DMS153 treated with DMSO at 0.1 percent for 48 hours (cell line): ENCODE results near the gene E2F3.
A peak's percentile ranks its signal among the peaks of the same experiment; 100 is the strongest.

Experiments used
- DNase-seq: peaks from one replicate; lab custom pipeline; 2025; ENCODE audit not compliant: unreplicated experiment; lab: John Stamatoyannopoulos, UW

Gene E2F3

DNA sequence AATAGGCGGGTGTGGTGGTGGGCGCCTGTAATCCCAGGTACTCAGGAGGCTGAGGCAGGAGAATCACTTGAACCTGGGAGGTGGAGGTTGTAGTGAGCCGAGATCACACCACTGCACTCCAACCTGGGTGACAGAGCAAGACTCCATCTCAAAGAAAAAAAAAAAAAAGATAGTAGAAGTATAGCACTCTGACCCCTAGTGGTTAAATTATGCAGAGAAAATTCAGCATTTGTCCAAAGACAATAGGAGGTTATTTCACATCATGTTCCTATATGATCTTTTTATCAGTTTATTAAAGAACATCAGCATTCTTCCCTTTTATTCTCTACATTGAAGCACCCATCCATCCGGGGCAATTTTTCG, 127.4 kb downstream of the E2F3 start:
- peak; percentile 30 for DNase-seq

DNA sequence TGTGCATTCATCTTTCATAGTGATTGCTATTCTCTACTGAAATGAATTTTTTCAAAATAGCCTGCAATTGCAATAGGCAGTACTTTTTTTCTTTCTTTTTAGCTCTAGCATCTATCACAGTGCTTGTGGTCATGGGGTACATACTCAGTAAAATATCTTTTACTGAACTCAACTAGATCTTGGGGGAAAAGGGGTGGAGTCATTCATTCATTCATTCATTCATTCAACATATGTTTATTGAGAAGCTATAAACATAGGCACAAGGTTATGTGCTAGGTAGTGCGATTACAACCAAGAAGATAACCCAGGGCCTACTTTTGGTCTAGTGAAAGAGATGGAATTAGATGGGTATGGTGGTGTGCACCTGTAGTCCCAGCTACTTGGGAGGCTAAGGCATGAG, 131.2 kb downstream of the E2F3 start:
- DNase-seq: no peak

DNA sequence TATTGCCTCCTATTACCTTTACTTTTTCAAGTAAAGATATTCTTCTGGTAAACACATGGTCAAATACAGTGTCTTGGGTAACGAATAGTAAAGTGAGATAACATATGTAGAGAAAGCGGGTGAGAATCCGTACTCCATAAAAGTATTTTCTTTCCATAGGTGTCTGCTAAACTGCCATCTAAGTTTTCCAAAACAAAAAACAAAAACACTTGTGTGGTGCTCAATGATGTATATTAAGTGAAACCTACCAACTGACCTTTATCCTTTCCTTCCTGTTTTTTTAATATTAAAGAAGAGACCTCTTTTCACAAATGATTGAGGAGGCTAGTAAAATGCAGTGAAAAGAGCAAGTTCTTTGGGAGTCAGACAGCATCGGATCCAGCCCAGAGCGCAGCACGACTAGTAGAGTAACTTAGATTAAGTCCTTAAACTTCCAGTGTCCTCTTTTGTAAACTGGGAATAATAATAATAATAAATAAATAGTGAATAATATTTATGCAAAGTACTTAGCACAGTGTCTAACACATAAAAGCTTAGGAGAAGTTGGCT, 132.1 kb downstream of the E2F3 start:
- DNase-seq: no peak

DNA sequence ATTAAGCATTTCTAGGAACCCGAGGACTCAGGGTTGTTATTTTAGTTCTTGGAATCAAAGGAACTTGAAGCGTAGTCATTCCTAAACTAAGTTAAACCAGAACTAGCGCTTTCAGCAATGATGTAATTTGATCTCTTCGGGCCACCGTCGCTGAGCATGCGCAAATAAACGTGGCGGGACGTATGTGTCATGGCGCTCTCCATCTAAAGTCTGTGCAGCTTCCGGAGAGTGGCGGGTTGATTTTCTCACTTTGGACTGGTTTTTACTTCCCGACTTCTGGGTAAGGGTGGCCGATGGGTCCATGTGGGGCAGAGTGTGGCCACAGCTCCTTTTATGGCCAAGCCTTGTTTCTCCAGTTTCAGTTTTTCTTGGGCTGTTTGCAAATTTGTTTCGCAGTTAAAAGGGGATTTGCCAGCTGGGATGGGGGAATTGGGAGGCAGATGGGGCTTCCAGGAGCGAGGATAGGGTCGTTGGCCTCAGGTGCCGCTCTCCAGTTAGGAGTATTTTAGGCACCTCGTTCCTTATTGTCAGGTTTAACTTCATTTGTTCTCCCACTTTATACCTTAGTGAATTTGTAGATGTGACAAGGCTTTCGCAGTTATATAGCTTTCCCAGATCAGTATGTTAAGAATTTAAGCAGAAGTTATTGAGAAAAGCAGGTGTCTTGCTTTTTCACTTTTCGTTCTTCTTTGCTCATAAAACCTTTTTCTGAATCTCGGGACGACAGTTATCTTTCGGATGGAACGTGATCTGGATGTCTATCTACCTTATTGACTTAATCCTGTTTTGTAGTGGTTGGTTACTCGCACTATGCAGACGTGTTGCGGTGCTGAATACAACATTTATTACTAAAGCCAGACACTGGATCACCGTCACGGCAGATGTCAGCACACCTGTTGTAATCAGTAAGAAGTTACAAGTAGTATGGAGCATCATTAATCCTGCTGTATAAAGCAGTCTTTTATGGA, 132.9 kb downstream of the E2F3 start, which contains the start of gene CDKAL1:
TSS of gene CDKAL1 (plus strand) at position 163 of the 968 bp plus-strand sequence. CDS start 11,894 bp downstream, outside the sequence.
- DNase-seq: peak; percentile 92

DNA sequence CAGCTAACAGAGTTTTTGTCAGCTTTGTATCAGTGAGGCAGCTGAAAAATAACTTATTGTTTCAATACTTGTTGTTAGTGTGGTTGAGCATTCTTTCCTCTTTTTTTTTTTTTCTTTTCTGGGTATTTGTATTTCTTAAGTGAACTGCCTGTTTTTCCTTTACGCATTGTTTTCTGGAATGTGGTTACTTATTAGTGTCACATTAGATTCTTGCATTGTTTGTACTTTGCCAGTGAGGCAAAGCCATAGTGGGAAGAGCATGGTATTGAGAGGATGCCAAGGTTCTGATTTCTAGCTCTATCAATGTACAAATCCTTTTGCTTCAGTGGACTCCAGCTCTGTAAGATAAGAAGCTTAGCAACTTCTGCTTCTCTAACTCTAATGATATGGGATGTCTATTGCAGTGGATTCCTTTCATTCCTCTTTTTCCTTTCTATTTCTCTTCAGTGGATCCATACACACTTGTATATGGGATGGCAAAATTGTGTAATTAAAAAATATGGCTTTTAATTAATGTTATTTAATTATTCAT, 136.5 kb downstream of the E2F3 start:
- DNase-seq: no peak

DNA sequence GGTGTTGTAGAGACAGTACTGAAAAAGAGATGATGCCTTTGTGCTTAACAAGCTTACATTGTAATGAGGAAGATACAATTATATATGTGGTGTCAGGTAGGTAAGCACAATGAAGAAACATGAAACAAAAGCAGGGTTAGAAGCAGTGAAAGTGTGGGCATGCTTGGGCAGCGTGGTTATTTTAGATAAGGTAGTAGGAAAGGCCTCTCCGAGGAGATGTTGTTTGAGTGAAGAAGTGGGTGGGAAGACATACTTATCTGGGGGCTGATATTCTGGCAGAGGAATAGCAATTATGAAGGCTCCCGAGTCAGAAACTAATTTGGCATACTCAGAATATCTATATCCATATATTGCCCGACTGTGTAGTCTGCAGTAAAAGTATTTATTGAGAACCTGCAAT, 137.2 kb downstream of the E2F3 start:
- no peak for DNase-seq

DNA sequence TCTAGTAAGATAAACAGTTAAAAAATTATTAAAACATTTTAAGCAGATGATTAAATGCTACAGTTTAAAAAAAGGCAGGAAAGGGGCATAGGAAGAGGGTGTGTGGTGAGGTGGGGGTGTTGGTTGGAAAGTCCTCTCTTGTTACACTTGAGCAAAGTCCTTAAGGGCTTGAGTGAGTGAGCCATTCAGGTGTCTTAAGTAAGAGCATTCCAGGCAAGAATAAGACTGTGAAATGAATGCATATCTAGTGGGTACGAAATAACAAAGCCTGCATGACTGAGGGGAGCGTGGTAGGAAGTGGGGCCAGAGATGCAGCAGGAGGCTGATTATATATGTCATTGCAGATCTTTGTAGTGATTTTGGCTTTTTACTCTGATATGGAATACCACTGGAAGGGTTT, 137.7 kb downstream of the E2F3 start:
- DNase-seq: no peak

DNA sequence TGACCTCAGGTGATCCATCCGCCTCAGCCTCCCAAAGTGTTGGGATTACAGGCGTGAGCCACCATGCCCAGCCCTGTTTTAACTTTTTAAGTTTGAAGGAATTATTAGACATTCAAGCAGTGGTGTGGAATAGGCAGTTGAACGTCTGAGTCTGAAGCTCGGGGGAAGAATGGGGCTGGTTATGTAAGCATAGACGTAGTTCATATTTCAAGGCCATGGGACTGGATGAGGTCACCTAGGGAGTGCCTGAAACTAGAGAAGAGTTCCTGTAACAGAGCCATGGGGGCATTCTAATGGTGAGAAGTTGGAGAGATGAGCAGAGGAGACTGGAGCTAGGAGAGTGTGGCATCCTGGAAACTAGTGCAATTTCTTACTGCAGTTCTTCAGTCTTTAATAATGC, 139.0 kb downstream of the E2F3 start:
- DNase-seq: no peak

DNA sequence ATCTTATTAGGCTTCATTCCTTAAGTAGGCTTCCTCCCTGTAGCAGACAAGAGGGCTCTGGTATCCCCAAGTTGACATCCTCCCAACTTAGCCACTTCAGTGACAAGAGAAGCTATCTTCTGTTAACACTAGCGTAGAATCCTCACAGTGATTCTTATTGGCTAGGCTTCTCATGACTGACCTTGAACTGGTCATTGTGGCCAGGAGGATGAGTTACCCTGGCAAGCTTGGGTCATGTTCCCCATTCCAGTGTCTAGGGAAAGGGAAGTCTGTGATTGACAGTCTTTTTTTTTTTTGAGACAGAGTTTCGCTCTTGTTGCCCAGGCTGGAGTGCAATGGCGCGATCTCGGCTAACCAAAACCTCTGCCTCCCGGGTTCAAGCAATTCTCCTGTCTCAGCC, 139.7 kb downstream of the E2F3 start:
- no peak for DNase-seq

DNA sequence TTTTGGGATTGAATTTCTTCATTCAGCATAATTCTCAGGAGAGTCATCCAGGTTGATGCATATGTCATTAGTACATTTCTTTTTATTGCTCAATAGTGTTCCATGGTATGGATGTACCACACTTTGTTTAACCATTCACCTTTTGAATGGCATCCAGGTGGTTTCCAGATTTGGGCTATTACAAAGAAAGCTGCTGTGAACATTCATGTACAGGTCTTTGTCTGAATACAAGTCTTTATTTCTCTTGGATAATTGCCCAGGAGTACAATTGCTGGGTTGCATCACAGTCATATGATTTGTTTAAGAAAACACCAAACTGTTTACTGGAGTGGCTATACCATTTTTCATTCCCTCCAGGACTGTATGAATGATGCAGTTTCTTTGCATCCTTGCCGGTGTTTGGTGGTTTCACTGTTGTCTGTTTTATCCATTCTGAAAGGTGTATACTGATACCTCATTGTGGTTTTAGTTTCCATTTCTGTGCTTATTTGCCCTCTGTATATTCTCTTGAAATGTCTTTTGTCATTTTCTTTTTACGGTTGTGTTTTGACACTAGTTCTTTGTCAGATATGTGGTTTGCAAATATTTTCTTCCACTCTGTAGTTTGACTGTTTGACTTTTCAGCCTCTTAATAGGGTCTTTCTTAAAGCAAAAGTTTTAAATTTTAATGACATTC, 141.4 kb downstream of the E2F3 start:
- DNase-seq: peak; percentile 95
